HG03460 (cell line): Measurements from ENCODE around the gene RNF31.
A peak's percentile ranks its signal among the peaks of the same experiment; 100 is the strongest.

Experiments used
- ATAC-seq: cut with Tn5 transposase; IDR thresholded peaks from one replicate; pipeline ENCODE4 v1.9.1; 2021; ENCODE audit not compliant: unreplicated experiment

RNF31 gene

DNA sequence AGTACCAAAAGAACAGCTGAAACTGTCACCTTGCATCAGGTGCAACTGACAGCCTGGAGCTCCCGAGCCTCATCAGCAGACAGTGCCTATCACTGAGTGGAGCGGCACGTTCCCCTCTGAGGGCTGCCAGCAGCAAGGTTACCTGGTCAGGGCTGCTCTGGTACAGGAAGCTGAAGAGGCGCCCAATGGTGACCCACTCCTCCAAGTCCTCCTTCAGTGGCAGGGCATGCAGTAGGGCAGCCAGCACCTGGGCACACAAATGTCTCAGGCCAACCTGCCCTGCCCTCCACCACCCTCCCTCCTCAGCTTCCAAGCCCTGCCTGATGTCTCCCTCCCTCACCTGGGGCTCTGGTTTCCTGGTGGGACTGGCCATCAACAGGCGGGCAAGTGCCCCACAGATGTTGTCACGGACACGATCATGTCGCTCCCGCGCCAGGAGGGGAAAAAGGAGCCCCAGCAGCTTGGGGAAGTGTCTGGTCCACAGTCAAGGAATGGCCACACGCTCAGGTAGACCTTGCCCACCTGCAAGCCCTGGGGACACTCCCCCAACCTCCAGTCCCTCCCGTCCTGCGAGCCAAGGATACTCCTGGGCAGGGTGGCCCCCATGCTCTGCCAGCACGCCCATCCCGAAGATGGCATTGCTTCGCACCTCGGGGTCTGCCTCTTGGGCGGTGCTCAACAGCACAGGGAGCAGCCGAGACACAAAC, 34.2 kb downstream of the RNF31 start:
- ATAC-seq, result no peak

GRCh38 chr14:24182110-24182882, 35.0 kb downstream of the RNF31 start:
- ATAC-seq, result no peak

- no peak for ATAC-seq
Measured at GRCh38 chr14:24183014-24183481, 35.8 kb downstream of the RNF31 start.

- ATAC-seq, result no peak
Measured at GRCh38 chr14:24184104-24184970, 37.0 kb downstream of the RNF31 start.

GRCh38 chr14:24185026-24185425, 37.7 kb downstream of the RNF31 start:
- no peak for ATAC-seq

- ATAC-seq, result no peak
Measured at GRCh38 chr14:24185741-24186140, 38.4 kb downstream of the RNF31 start.

DNA sequence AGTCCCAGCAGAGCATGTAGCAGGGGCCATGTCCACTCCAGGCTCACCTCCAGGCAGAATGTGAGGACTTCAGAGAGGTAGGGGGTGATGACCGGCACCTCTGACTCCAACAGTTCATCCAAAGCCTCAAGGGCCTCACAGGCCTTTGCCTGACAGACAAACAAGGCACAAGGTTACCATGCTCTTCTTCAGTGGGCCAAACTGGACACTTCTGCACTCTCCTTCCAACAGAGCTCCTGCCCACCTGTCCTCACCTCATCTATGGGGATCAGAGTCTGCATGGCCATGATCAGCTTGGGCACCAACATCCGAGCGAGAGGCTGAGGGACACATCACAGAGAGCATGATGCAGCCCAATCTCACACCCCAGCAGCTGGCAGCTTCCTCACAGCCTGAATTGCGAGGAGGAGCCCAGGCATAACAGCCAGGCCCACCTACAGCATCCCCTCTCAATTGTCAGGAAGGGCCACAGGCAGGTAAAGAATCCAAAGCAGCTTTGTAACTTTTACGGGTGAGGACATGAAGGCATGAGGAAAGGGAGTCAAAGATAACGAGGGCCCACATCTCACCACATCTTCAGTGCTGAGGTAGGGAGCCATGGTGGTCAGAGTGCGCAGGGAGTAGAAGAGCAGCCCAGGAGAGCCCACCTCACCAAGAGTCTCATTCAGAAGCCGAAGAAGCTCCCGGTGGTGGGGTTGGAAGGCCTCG, 39.7 kb downstream of the RNF31 start:
- no peak for ATAC-seq

DNA sequence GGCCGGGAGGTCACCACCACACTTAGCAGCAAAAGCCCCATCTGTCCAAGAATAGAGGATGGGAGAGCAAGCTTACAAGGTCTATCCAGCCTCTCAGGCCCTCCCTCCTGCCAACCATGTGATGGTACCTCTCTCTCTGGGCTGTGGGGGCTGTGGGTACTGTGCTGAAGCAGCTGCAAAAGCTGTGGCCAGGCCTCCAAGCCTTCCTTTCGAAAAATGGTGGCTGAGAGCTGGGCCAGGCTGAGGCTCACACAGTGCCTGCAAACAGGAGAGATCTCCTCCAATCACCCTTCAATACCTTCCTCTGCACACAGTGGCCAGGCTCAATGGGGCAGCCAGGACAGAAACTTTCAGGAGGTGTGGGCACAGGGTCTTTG, 40.2 kb downstream of the RNF31 start:
- ATAC-seq, result no peak

- peak; percentile 92 for ATAC-seq
Measured at GRCh38 chr14:24188251-24189058, 41.2 kb downstream of the RNF31 start, which contains the start of gene IPO4. Gene IPO4, minus strand, starts transcription at chr14:24188816. Its CDS starts 29 bp downstream, at chr14:24188787.

DNA sequence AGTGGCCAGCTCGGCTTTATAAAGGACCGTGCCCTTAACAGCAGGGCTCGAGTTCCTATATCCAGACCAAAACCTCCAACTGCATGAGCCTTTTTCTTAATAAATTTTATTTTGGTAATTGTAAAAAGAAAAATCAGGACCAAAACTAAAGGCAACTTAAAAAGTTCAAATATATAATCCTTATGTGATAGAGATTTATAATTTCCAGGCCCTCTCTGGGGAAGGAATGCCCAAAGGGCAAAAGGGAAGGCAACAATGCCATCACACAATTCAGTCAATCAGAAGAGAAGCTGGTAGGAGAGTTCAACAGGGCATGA, 41.7 kb downstream of the RNF31 start:
- ATAC-seq, result no peak

DNA sequence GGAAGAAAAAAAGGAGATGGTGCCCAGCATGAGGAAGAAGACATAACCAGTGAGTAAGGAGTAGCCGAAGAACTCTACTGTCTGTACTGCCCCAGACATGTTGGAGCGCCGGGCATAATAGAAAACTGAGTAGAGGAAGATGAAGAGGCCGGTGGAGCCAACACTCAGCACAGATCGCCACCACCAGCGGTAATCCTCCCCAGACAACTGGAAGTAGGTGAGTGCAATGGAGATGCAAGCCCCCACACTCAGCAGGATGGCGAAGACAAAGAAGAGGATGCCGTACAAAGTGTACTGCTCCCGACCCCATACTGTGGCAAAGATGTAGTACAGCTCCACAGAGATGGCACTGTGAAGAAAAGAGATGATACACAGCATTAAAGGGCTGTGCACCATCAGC, 42.2 kb downstream of the RNF31 start:
- ATAC-seq, result no peak

- no peak for ATAC-seq
Measured at GRCh38 chr14:24190416-24190815, 43.1 kb downstream of the RNF31 start.

- ATAC-seq, result no peak
Measured at GRCh38 chr14:24192933-24193332, 45.6 kb downstream of the RNF31 start.

DNA sequence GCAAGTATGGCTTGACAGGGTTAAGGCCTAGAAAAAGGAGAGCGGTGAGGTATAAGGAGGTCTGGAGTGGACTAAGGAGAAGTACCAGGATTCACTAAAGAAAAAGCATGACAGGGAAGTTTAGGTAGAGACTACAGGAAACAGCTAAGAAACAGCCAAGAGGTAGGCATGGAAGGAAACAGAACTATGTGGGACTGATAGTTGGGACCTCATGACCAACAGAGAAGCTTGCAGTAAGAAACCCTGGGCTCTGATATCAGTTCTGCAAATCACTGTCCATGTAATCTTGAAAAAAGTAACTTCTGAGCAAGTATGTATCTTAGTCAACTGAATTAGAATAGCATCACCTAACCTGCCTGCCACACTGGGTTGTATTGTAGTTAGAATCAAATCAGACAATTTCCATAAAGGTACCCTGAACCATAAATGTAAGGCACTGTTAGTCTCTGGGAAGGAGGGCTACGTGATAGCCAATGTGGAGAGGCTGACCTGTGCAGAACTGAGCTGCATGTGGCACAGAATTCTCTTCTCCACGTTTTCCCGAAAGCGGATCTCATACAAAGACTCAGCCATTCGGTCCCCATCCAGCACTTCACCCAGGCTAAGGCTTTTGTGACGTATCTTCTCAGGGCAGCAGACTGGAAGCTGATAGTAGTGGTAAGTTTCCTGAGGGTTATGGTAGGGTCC, 47.0 kb downstream of the RNF31 start:
- ATAC-seq, result no peak

DNA sequence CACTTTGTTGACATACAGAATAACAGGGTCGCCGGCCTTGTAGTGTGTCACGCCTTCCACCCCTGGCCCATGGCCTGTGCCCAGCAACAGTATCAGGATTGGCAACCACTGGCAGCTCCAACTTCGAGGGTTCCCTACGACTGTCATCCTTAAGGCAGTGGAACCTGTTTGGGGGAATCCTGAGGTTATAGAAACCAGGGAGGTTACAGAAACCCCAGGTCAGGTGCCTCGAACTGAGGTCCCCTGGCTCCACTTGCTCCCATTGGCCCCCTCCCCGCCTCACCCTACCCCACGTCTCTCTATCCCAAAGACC, 47.5 kb downstream of the RNF31 start:
- no peak for ATAC-seq

DNA sequence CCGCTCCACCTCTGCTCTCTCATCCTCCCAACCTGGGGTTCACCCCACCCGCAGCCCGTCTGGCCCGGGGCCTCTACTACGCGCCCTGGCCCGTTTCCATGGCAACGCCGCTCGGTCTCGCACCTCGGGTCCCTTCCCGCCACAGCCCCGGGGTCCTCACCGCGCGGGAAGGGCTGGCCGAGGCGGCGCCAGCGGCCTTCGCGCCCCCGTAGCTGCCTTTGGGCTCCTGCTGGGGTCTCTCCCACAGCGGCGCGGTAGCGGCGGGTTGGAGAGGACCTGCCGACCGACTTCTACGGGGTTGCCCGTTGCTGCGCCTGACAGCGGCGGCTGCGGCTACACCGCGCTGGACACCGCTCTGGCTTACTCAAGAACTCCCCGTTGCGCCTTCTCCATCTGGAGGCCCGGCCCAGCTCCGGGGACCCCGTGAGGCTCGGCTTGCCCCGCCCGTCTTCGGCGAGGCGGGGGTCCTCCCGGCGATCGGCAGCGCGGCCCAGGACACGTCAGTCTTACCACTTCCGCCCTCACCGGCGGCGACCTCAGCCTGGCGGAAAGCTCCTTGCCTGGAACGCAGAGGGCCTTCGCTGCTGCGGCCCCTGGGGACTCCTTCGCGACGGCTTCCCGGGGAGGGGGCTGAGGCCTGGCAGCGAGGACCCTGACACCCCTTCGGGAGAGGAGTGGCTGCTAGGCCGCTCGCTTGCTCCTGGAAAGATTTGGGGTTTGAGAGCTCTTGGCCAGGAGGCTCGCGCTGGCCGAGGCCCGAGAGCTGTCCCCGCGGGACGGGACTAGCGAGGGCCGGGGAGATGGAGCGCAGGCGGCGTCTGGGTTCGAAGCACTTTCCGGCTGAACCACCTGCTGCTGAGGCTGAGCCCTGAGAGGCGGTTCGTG, 48.1 kb downstream of the RNF31 start, which contains the start of gene TM9SF1:
TM9SF1 (minus strand) TSS at position 256 of the 885 bp plus-strand sequence. CDS start 422 bp downstream, outside the sequence.
- peak; percentile 87 for ATAC-seq

- ATAC-seq, result no peak
Measured at GRCh38 chr14:24196071-24197055, 49.1 kb downstream of the RNF31 start.
